GM18951 (cell line): ENCODE data around the gene CD59.
"Not testable (repeated sequence)": the region's sequence is repeated elsewhere in the genome, so short reads cannot be mapped to it uniquely, and the experiment has no call there.

Source experiments
- POLR2A ChIP-seq: IDR thresholded peaks from 4 replicates; pipeline ENCODE4 v1.6.1; 2011; ENCODE audit warnings: mild to moderate bottlenecking; ENCODE audit not compliant: insufficient read length, insufficient read depth; ENCODE audit errors: extremely low read depth
- in situ Hi-C: fragments of 300-500 bp; cut with MboI; formaldehyde crosslinking; loops from one replicate; pipeline ENCODE4 v1.12.0; 2022; ENCODE audit warnings: low sequenced_read_pairs, mixed read lengths, inconsistent platforms; ENCODE audit not compliant: unreplicated experiment

CD59 gene

DNA sequence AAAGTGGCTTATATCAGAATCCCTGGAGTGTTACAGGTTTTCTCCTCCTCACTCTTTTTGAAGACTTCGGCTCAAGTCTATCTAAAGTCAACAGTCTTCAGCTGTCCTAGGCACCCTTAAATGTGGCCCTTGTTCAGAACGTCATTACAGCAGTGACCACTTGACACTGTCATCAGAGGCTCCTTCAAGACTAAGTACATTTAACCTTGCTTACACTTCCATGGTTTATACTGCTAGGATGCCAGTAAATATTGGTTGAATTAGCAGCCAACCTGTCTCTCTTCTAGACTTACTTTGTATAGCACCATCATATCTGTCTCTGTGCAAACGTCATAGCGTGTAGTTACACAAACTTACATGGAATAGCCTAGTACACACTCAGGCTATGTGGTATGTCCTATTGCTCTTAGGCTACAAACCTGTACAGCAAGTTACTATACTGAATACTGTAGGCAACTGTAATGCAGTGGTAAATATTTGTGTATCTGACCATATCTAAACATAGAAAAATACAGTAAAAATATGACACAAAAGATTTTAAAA is 22.3 kb downstream of the CD59 start:
- TF ChIP-seq POLR2A: no peak
- in situ Hi-C loops: no loop called here

DNA sequence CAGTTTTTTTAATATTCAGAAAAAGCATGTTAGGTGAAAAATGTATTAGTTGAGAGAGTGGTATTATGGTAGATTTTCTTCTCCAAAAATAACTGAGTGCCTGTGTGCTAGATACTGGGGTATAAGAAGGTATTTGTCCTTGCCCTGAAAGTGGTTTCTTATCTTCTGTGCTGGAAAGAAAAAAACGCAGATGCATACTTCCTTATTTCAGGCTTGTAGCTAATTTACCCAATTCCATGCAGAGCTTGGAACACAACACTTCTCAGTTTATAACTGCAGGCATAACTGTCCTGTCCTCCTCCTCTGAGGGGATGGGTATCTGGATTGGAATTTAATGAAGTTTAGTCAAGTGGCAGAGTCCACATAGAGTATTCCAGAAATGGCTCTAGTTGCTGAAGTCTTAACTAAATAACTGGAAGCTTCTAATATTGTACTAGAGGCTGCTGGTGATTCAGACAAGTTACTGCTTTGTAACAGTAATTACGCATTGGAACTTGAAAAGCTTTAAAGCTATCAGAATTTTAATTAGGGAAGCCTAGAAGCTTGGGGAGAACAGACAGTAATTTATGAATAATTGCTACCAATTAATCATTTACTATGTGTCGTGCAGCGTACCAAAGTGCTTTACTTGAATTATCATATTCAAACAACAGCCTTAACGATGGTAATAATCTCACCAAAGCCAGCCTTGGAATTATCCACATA is 22.9 kb downstream of the CD59 start:
- no peak for TF ChIP-seq POLR2A
- in situ Hi-C loops: no loop called here

DNA sequence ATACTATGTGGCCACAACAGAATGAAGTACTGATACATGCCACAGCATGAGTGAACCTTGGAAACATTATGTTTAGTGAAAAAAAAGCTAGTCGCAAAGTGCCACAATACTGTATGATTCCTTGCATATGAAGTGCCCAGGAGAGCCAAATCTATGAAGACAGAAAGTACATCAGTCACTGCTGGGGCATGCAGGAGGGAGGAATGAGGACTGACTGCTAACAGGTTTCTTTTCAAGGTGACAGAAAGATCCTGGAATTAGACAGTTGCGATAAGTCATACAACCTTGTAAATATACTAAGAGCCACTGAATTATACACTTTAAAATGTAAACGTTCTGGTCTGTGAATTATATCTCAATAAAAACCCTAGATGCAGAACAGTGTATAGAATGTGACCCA is 23.8 kb downstream of the CD59 start:
- in situ Hi-C loops: no loop called here
- TF ChIP-seq POLR2A: no peak

DNA sequence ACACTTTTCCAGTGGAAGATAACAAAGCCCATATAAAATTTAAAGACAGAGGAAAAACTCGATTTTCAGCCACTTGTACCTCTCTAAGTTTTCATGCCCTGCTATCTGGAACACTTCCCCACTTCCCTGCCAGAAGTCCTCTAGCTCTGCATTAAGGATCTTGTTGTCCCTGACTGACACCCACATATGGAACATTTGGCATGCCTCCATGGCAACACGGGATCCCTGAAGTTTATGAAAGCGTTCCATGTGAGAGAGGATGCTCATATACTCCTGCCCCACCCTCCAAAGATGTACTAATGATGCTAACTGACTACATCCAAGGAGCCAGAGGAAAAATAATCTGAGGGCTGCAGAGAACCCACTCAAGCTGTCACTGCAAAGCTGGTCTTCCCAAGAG is 26.8 kb downstream of the CD59 start:
- in situ Hi-C loops: no loop called here
- no peak for TF ChIP-seq POLR2A

DNA sequence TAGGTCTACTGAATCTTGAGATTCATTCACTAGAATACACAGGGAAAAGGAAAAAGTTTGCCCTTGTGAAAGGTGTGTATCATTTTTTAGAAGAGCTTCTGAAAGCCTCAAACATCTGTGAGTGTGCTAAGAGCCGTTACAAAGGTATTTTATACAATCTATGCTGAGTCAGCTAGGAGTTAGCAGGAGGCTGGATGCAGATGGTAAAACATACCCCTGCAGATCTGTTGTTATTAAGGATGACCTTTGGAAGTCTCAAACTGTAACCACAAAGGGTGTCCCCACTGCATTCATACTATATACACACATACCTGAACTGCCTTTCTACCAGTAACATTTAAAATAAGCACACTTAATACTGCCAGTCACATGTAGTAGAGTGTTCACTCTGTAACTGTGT is 27.2 kb downstream of the CD59 start:
- in situ Hi-C loops: no loop called here
- no peak for TF ChIP-seq POLR2A

DNA sequence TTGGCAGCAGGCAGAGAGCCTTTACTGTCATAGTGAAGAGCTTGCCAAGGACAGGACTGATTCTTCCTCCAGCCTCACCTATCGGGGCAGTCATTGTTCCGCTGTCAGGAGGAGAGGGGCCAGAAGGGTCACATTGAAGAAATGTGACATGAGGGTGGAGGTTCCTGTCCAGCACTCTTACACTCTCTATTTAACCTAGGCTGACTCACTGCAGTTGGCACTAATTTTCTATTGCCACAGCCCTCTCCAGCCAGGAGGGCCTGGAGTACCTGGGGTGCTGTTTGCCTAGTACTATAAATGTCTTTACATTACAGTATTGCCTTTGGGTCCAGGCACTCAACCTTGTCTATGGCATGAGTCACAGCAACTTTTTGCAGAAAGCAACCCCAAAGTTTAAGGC is 28.4 kb downstream of the CD59 start:
- in situ Hi-C loops: not testable (repeated sequence)

DNA sequence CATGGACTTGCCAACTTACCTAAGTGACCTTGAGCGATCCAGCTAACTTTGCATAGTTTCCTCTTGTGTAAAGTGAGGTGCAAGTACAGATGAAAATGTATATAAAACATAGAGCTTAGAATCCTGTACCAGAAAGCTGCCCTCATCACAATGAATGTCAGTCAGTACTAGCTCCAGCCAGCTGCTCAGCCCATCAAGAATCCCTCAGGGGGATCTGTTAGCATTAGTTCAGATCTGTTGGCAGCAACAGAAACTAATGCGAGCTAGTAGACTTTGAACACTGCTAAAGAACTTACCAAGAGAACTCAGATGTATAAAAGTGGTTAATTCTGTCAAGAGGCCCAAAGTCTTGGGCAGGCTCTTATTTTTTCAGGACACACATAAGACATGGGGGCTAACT is 29.3 kb downstream of the CD59 start:
- in situ Hi-C loops: no loop called here
- TF ChIP-seq POLR2A: no peak

DNA sequence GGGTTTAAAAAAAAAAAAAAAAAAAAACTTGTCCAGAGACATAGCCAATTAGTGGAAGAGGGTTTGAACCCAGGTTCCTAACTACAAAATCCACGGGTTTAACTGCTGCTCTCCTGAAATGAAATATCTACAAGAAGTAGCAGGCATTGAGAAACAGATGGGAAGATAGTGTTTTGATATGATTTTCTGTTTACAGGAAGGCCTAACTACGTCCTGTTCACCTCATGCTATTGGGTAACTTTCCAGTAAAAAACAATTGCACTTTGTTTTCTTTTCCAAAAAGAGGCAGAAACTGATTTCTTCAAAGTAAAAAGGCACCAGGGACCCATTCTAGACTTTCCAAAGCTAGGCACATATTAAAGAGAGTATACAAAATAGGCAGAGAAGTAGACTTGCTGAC is 29.7 kb downstream of the CD59 start:
- in situ Hi-C loops: no loop called here
- no peak for TF ChIP-seq POLR2A

DNA sequence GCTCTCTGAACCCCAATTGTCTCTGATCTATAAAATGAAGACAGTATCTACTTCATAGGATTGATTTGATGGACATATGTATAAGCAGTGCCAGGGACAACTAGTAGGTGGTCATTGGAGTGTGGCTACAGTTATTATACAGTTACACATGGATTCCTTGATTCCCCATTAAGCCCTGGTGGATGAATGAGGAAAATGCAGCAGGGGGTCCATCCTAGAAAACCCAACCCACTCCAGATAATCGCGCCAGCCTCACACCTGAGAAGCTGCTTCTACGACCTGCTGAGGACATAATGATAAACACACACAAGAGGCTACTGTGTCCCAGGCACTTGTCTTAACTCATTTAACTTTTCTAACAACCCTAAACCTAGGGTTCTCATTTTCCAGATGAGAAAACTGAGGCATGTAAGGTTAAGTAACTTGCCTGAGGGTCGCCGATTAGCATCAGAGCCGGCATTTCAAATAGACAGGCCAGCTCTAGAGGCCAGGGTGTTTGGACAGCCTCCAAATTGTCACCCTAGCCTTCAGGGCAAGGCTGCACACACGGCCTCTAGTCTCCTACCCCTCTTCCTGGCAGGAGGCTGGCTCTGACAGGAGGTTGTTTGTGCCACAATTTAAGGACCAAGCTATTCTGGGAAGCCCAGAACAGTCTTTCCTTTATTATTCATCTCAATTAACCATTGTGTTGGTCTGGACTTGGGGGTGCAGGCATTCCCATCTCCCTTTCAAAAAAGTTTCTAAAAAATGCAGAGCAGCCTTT is 31.8 kb downstream of the CD59 start:
- no peak for TF ChIP-seq POLR2A
- in situ Hi-C loops: no loop called here

DNA sequence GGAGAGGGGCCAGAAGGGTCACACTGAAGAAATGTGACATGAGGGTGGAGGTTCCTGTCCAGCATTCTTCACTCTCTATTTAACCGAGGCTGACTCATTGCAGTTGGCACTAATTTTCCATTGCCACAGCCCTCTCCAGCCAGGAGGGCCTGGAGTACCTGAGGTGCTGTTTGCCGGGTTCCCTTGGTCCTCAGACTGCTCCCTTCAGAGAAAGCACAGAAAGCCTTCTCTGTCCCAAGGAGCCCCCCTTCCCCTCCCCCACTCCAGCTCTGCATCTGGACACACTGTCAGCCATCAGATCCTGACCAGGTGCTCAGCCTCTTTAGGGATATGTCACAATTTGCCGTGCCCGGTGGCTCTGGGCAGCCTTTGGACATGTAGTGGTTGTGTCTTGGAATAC is 32.4 kb downstream of the CD59 start:
- in situ Hi-C loops: no loop called here
- TF ChIP-seq POLR2A: no peak

DNA sequence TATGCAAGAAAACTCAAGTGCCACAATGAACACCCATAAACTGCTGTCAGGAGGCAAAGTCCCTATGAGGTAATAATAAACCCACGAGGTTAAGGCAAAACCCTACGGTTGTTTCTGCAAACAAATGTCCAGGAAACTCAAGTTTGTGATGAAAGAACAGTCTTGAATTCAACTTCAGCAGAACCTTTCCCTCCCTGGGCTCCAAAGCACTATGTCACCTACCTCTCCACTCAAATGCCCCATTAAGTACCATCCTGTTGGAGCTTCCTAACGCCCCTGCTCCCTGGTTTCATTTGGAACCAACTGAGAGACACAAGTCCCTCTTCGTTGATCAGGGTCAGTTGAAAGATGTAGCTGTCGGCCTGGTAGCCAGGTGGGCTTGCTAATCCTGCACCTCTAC is 33.0 kb downstream of the CD59 start:
- TF ChIP-seq POLR2A: no peak
- in situ Hi-C loops: no loop called here

DNA sequence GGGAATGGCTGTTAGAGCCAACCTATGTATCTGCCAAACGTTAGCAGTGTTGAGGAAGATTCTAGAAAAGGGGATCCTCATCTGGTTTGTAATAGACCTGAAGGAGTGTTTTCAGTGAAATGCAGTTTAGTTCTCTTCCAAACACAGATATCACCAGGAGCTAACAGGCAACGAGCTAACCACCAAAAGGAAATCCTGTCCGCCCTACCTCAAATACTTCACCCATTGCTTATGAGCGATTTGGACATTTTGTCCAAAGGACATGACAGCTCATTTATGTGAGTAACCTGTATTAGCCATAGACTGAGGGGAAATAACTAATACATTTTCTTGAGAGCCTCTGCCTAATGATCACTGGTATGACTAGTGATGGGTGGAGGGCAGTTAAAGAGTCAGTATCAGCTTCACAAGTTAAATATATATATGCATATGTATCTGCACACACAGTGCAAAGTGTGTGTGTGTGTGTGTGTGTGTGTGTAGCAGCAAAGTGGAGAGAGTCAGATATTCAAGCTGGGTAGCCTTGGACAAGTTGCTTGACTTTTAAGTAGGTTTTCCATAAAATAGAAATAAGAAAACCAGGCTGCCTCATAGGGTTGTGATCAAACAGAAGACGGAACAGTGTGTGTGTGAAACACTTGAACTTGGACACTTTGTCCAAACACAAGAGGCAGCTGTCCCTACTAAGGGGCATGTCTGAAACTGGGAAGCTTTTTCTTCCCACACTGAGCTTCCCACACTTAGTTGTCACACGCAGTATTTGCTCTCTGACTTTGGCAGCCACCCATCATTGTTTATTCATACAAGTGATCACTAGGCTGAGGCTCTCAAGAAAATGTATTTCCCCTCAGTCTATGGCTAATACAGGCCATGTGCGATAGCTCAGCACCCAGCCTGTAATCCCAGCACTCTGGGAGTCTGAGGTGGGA is 34.7 kb downstream of the CD59 start:
- no peak for TF ChIP-seq POLR2A
- in situ Hi-C loops: no loop called here
